ENCODE data around the gene MSANTD7. TPM values are rescaled to one million over a fixed set of nuclear protein-coding genes. Genes with fewer than 3 reads are reported as not detected.

The MSANTD7 gene
- total and polyA plus RNA-seq, 2 donors from 2014 or later, result 2.8 to 9.5 TPM

- no peak overlapping the region for H3K27ac ChIP-seq (ENCODE audit: low read depth in 2 of 2, low read length in 2 of 2)
- DNase-seq (no peak), FAIRE-seq (no peak)
- intact Hi-C loops (cut with DNase I), result no loop called here
- no peak for TF ChIP-seq CTCF (IDR thresholded peaks at IDR 0.05; ENCODE audit: borderline replicate concordance, extremely low read depth, insufficient read depth)
- no peak overlapping the region for H3K9ac ChIP-seq (ENCODE audit: low read length in 3 of 3)
- H3K27me3 ChIP-seq (ENCODE audit: control insufficient read depth, insufficient read depth, low read length), result no peaks in the 10 kb centered on the region
- H3K9me3 ChIP-seq (ENCODE audit: control insufficient read depth in 2 of 3, insufficient read depth in 1 of 3, low read length in 3 of 3), result no peaks in the 10 kb centered on the region
- peaks cover 0 to 7% (median 0%) of the 10 kb centered on the region in 3 donors for H3K4me1 ChIP-seq (ENCODE audit: control insufficient read depth in 2 of 3, insufficient read depth in 2 of 3, low read depth in 1 of 3, low read length in 3 of 3)
- H3K4me3 ChIP-seq (ENCODE audit: low read length in 3 of 3), result no peak overlapping the region
- H3K36me3 ChIP-seq (ENCODE audit: control insufficient read depth in 2 of 3, insufficient read depth in 3 of 3, low read length in 3 of 3), result peaks cover 3 to 44% (median 29%) of the 10 kb centered on the region in 3 donors
These were observed 5.4 kb downstream of the MSANTD7 start for GRCh38 chr10:14843327-14843988.

GRCh38 chr10:14844948-14845347 is 6.8 kb downstream of the MSANTD7 start:
- intact Hi-C loops (cut with DNase I), result no loop called here
- Histone ChIP-seq H3K27me3 (ENCODE audit: control insufficient read depth, insufficient read depth, low read length) (no peaks in the 10 kb centered on the region), H3K36me3 (ENCODE audit: control insufficient read depth in 2 of 3, insufficient read depth in 3 of 3, low read length in 3 of 3) (peaks cover 5 to 44% (median 29%) of the 10 kb centered on the region in 3 donors), H3K4me1 (ENCODE audit: control insufficient read depth in 2 of 3, insufficient read depth in 2 of 3, low read depth in 1 of 3, low read length in 3 of 3) (no peaks in the 10 kb centered on the region), H3K27ac (ENCODE audit: low read depth in 2 of 2, low read length in 2 of 2) (no peak overlapping the region), H3K9me3 (ENCODE audit: control insufficient read depth in 2 of 3, insufficient read depth in 1 of 3, low read length in 3 of 3) (no peaks in the 10 kb centered on the region), H3K9ac (ENCODE audit: low read length in 3 of 3) (no peak overlapping the region), H3K4me3 (ENCODE audit: low read length in 3 of 3) (no peak overlapping the region)
- DNase-seq (no peak), FAIRE-seq (no peak)
- TF ChIP-seq CTCF (IDR thresholded peaks at IDR 0.05; ENCODE audit: borderline replicate concordance, extremely low read depth, insufficient read depth), result no peak

GRCh38 chr10:14852236-14852635 is 14.1 kb downstream of the MSANTD7 start:
- Histone ChIP-seq H3K4me3 (ENCODE audit: low read length in 3 of 3) (no peak overlapping the region), H3K4me1 (ENCODE audit: control insufficient read depth in 2 of 3, insufficient read depth in 2 of 3, low read depth in 1 of 3, low read length in 3 of 3) (no peaks in the 10 kb centered on the region), H3K9me3 (ENCODE audit: control insufficient read depth in 2 of 3, insufficient read depth in 1 of 3, low read length in 3 of 3) (no peaks in the 10 kb centered on the region), H3K36me3 (ENCODE audit: control insufficient read depth in 2 of 3, insufficient read depth in 3 of 3, low read length in 3 of 3) (peaks cover 0 to 4% (median 2%) of the 10 kb centered on the region in 3 donors), H3K27me3 (ENCODE audit: control insufficient read depth, insufficient read depth, low read length) (no peaks in the 10 kb centered on the region), H3K27ac (ENCODE audit: low read depth in 2 of 2, low read length in 2 of 2) (no peak overlapping the region), H3K9ac (ENCODE audit: low read length in 3 of 3) (no peak overlapping the region)
- FAIRE-seq, result no peak
- intact Hi-C loops (cut with DNase I), result no loop called here
- no peak for TF ChIP-seq CTCF (IDR thresholded peaks at IDR 0.05; ENCODE audit: borderline replicate concordance, extremely low read depth, insufficient read depth)
- no peak for DNase-seq

All from kidney (tissue), 14 donors.